Dendritic cell treated with granulocyte-macrophage colony-stimulating factor and Interleukin-4, amounts not matched to agents 40 ng/mL and 50 ng/mL, for 4 days (primary cell): ENCODE data around the gene CACNA1D.
A peak's percentile ranks its signal among the peaks of the same experiment; 100 is the strongest.

Experiments used
- H3K27ac Mint-ChIP-seq: one replicate; pipeline ENCODE4 v1.8.0; 2022; ENCODE audit warnings: mild to moderate bottlenecking, mixed read lengths
- H3K27me3 Mint-ChIP-seq: one replicate; pipeline ENCODE4 v1.8.0; 2022; ENCODE audit warnings: mild to moderate bottlenecking, mixed read lengths
- H3K36me3 Mint-ChIP-seq: one replicate; pipeline ENCODE4 v1.8.0; 2022; ENCODE audit warnings: low read depth, mixed read lengths
- H3K4me1 Mint-ChIP-seq: one replicate; pipeline ENCODE4 v1.8.0; 2022; ENCODE audit warnings: low read depth, mixed read lengths
- H3K4me3 Mint-ChIP-seq: one replicate; pipeline ENCODE4 v1.8.0; 2022; ENCODE audit warnings: mild to moderate bottlenecking, moderate library complexity, mixed read lengths
- H3K9me3 Mint-ChIP-seq: one replicate; pipeline ENCODE4 v1.8.0; 2022; ENCODE audit warnings: mixed read lengths
- intact Hi-C: fragments of 100-400 bp; cut with micrococcal nuclease; formaldehyde crosslinking; loops from one replicate; pipeline ENCODE4 v1.15.0; 2022

CACNA1D gene

DNA sequence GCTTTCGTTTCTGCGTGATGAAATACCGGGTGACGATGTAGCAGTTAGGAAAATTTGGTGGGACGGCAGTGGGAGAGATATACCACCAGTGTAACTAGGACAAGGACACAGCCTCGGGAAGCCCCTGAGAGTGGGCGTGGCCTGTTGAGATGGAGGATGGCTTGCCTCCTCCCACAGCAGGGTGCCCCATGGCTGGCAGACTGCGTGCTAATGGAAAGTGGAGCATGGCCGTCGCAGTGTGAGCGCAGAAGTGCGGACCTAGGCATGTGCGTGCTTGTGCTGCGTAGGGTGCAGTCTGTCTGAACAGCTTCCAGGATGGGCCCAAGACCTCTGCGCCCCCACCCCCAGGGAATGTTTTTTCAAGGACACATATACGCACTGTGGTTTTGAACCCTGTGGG is 295.0 kb downstream of the CACNA1D start:
- peaks cover 15% of the 10 kb centered on the region for H3K4me1 Mint-ChIP-seq
- no peak overlapping the region for H3K4me3 Mint-ChIP-seq
- H3K27me3 Mint-ChIP-seq = peaks cover 42% of the 10 kb centered on the region
- no peaks in the 10 kb centered on the region for H3K9me3 Mint-ChIP-seq
- H3K36me3 Mint-ChIP-seq = peaks cover 3% of the 10 kb centered on the region
- H3K27ac Mint-ChIP-seq = peak overlapping the region; percentile 26
- intact Hi-C loops = no loop called here

DNA sequence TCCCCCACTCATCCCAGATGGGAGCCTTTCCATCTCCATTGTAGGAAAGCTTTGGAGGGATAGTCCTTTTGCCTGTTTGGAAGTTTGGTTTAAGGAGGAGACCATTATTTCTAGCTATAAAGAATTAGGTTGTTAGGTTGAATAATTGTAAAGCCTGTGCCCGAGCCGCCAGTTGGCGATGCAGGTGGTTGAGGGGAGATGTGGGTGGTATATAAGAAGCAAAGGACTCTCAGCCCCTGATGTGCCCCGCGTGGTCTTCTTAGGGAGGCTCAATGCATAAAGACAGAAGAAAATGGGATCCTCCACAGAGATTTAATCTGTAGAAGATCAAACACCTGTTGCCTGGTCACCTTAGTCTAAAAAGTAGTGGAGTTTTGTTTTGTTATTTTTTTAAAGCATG is 296.1 kb downstream of the CACNA1D start:
- H3K27me3 Mint-ChIP-seq = peaks cover 49% of the 10 kb centered on the region
- no peak overlapping the region for H3K4me3 Mint-ChIP-seq
- H3K4me1 Mint-ChIP-seq = peaks cover 23% of the 10 kb centered on the region
- intact Hi-C loops = no loop called here
- no peaks in the 10 kb centered on the region for H3K36me3 Mint-ChIP-seq
- H3K27ac Mint-ChIP-seq = peak overlapping the region; percentile 26
- H3K9me3 Mint-ChIP-seq = no peaks in the 10 kb centered on the region

DNA sequence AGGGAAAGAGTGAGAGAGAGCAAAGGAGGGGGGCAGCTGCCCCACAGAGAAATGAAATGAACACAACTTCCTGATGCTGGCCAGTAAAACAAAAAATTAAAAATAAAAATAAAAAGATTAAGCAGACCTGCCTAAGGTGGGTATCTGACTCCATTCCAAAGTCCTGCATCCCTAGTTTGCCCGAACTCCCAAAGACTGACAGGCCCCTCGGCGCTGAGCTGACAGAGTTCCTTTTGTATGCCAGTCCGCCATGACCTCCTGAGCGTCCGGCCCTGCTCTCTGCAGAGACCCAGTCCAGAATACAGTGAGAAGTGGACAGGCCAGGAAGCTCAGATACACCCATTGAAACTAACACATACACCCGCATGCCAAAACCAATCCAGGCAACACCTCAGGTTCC is 296.9 kb downstream of the CACNA1D start:
- H3K9me3 Mint-ChIP-seq = no peaks in the 10 kb centered on the region
- peaks cover 54% of the 10 kb centered on the region for H3K27me3 Mint-ChIP-seq
- H3K4me1 Mint-ChIP-seq = peaks cover 26% of the 10 kb centered on the region
- H3K27ac Mint-ChIP-seq = no peak overlapping the region
- no peaks in the 10 kb centered on the region for H3K36me3 Mint-ChIP-seq
- intact Hi-C loops = no loop called here
- H3K4me3 Mint-ChIP-seq = no peak overlapping the region

DNA sequence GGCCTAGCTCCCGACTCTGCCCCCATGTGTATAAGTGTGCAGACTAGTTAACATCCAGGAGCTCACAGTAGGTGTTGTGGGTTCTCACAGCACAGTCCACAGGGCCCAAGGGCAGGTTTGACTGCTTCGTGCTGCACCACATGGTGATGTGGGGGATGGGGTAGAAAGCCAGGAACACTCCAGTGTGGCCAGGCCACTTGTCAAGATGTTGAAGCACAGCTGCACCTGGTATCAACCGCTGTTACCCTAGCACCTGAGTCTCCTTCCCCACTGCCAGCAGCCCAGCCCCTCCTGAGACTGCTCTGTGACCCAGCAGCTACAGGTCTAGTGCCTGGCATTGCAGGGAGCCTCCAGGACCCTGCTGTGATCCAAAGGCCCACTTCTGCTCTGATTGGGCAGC is 298.5 kb downstream of the CACNA1D start:
- peak overlapping the region; percentile 63 for H3K27ac Mint-ChIP-seq

DNA sequence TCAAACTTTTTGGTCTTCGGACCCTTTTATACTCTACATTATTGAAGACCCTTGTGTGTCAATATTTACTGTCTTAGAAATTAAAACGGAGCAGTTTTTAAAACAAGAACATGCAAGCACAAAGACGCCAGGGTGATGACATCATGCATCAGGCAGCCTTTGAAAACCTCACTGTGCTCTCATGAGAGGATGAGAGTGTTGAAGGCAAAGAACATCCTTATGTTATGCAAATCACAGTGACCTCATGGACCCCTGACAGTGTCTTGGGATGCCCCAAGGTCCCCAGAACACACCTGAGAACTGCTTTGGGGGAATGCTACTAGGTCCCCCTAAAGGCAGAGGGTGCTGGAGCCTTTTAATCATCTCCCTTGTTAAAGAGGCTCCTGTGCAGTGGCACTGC is 300.2 kb downstream of the CACNA1D start:
- H3K9me3 Mint-ChIP-seq = no peaks in the 10 kb centered on the region
- no peak overlapping the region for H3K27ac Mint-ChIP-seq
- intact Hi-C loops = no loop called here
- H3K4me3 Mint-ChIP-seq = no peak overlapping the region
- H3K4me1 Mint-ChIP-seq = peaks cover 20% of the 10 kb centered on the region
- H3K27me3 Mint-ChIP-seq = peaks cover 54% of the 10 kb centered on the region
- no peaks in the 10 kb centered on the region for H3K36me3 Mint-ChIP-seq

More for the DNA sequence above, 298.5 kb downstream of the CACNA1D start:
- Mint-ChIP-seq H3K36me3 (no peaks in the 10 kb centered on the region), H3K9me3 (no peaks in the 10 kb centered on the region), H3K4me1 (peaks cover 26% of the 10 kb centered on the region), H3K4me3 (no peak overlapping the region), H3K27me3 (peaks cover 52% of the 10 kb centered on the region)
- intact Hi-C loops = no loop called here

DNA sequence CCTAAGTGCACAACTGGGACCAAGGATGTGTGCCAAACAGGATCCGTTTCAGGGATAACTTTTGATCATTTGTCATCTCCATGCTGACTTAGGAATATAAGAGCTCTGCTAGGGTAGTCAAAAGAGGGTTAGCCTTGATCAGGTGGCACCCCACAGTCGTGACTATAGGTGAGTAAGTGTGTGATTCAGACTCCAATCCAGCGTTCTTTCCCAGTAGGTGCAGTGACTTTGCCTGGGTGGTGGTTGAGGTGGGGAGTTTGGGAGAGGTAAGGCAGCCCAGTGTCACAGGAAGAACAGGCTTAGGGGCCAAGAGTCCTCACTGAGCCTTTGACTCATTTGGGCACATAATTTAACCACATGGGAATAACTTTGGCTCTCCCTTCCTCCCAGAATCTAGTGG is 300.8 kb downstream of the CACNA1D start:
- Mint-ChIP-seq H3K27ac (no peak overlapping the region), H3K9me3 (no peaks in the 10 kb centered on the region), H3K4me3 (no peak overlapping the region), H3K4me1 (peaks cover 14% of the 10 kb centered on the region), H3K27me3 (peaks cover 50% of the 10 kb centered on the region), H3K36me3 (no peaks in the 10 kb centered on the region)
- intact Hi-C loops = no loop called here

DNA sequence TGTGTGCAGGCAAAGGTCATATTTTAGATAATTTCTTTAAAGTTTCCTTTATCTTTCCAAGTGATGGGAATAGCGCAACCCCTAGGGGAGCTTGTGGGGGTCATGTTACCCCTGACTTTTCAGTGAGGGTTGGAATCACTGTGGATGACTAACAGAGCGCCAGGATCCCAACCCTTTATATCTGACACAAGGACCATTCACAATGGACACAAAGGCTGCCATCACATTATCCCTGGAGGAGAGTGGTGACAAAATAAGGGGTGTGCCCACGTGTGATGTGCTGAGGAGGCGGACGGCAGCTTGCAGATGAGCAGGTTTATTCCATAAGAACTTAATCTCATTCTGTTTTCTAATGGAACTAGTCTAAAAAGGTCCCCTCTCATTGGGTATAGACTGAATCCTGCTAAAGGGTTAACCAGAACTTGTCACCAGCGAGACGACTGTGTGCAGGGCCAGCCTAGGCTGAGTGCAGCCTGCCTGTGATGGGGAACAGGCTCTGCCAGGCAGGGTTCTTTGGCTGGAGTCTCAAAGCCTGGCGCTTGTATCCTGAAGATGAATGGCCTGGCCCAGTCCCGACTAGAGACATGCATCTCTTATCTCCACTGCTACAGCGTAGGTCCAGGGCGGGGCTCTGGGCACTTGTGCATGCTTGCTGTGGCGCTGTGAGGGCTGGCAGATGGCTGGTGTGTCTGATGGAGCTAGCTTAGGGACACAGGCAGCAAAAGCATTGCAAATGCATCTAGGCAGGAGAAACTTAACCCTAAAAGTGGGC is 301.6 kb downstream of the CACNA1D start:
- Mint-ChIP-seq H3K4me1 (peaks cover 10% of the 10 kb centered on the region), H3K36me3 (no peaks in the 10 kb centered on the region), H3K27ac (no peak overlapping the region), H3K4me3 (no peak overlapping the region), H3K27me3 (peaks cover 49% of the 10 kb centered on the region), H3K9me3 (no peaks in the 10 kb centered on the region)
- intact Hi-C loops = no loop called here

DNA sequence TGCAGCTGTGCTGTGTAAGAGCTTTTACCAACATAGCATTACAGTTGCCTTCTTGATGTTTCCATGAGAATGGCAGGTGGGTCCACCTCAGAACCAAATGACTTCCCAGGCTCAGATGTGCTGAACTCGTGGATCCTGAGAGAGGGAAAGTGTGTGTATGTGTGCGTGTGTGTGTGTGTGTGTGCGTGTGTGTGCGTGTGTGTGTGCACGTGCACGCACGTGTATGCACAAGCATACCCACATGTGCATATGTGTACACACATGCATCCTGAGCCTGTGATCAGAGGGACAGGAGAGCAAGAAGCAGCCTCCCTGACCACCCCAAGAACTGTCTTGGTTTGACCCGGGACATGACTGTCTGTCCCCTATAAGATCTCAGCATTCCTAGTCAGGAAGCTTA is 303.7 kb downstream of the CACNA1D start:
- Mint-ChIP-seq H3K9me3 (no peaks in the 10 kb centered on the region), H3K36me3 (no peaks in the 10 kb centered on the region), H3K4me3 (no peak overlapping the region), H3K27me3 (peaks cover 45% of the 10 kb centered on the region), H3K27ac (no peak overlapping the region), H3K4me1 (peaks cover 10% of the 10 kb centered on the region)
- intact Hi-C loops = no loop called here

DNA sequence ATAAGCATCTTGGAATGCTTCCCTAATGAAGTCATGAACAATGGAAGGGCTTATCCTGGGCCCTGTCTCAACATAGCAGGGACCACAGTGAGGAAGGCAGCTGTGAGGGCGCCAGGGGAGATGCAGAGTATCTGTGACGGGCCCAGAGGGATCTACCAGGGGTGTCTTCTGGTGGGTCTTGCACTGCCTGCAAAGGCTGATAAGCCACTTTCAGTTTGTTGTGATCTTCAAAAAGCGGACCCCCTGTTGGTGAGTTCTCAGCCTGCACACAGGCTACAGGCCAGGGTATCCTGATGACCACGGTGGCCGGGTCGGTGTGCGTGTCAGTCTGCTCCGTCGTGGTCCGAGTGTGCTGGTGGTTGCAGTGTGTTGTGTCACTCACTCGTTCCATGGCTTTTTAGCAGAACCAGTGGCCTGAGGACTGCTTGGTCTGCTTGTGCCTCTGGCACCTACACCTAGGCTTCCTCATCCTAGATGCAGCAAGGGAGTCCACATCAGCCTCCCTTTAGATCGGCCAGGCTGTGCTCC is 305.0 kb downstream of the CACNA1D start:
- Mint-ChIP-seq H3K4me1 (peaks cover 19% of the 10 kb centered on the region), H3K9me3 (no peaks in the 10 kb centered on the region), H3K36me3 (no peaks in the 10 kb centered on the region), H3K27me3 (peaks cover 45% of the 10 kb centered on the region), H3K27ac (no peak overlapping the region), H3K4me3 (no peak overlapping the region)
- intact Hi-C loops = no loop called here

DNA sequence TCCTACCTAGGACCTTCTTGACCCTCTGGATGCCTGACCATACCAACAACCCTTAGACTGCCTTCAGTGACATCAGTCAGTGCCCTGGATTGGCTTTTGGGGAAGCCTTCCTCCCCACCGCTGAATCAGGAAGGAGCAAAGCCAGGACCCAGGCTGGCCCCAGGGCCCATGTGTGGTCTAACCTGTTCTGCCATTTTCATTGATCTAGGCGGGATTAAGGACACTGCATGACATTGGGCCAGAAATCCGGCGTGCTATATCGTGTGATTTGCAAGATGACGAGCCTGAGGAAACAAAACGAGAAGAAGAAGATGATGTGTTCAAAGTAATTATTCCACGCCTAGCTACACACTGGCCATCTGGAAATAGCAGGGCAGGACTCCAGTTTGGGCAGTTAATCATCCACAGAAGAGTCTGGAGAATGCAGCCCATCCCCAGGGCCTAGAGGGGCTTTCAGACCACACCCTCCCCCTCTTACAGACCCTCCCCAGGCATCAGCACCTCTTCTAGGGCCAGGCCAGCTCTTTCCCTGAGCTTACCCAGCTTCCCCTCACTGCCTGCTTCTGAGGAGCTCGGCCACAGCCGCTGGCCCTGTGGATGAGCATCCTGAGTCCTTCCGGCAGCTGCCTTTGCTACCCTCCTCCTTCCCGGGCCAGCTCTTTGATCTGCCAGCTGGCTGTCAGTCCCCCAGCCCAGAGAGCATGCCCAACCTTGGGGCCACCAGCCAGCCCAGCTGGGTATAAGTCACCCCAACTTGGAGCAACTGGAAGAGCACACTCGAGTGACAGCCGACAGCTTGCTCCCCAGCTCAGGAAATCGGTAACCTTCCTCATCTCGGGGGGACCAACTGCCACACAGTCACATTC is 305.9 kb downstream of the CACNA1D start:
- Mint-ChIP-seq H3K36me3 (no peaks in the 10 kb centered on the region), H3K4me3 (no peak overlapping the region), H3K27ac (no peak overlapping the region), H3K27me3 (peaks cover 44% of the 10 kb centered on the region), H3K9me3 (no peaks in the 10 kb centered on the region), H3K4me1 (peaks cover 22% of the 10 kb centered on the region)
- intact Hi-C loops = no loop called here

DNA sequence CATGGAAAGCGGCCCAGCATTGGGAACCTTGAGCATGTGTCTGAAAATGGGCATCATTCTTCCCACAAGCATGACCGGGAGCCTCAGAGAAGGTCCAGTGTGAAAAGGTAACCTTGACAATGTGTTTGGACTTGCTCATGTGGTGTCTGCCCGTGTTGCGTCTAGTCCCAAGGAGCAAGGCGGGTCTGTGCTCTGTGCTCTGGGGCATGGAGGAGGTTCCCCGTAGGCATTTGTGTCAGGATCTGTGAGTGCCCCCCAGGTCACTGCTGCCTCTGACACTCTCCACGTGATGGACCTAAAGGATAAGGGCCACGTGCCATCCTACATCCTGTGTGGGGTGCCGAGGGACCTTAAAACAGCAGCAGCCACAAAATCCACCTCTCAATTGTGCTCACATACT is 306.9 kb downstream of the CACNA1D start:
- Mint-ChIP-seq H3K4me1 (peaks cover 24% of the 10 kb centered on the region), H3K36me3 (no peaks in the 10 kb centered on the region), H3K27me3 (peaks cover 49% of the 10 kb centered on the region), H3K9me3 (no peaks in the 10 kb centered on the region), H3K4me3 (no peak overlapping the region), H3K27ac (no peak overlapping the region)
- intact Hi-C loops = no loop called here

DNA sequence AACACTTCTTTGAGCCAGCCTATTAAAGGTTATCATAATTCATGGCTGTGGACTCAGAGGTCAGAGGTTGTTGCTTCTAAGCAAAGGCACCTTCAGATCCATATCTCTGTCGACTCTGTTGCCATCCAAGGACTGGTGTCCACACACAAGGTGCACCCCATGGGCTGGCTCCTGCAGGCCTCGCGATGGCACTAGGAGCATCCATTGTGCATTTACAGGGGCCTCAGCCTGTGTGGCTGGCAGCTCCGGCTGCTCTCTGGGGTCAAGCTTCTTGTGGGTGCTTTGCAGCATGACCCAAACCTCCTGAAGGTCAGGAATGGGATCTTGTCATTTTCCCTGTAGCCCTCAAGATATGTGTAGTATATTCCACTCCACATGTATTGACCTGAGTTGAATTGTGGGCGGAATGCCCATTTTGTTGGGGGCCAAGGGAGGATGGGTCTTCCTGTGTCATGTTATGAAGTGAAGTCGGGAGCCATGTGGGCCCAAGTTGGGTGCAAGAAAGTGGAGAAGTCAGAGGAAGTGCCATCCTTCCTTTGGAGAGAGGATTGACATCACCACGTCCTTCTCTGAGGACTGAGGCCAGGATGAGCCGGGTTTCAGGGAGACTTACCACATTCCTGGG is 308.0 kb downstream of the CACNA1D start:
- no peaks in the 10 kb centered on the region for H3K36me3 Mint-ChIP-seq
- H3K4me3 Mint-ChIP-seq = no peak overlapping the region
- H3K27ac Mint-ChIP-seq = no peak overlapping the region
- peaks cover 29% of the 10 kb centered on the region for H3K4me1 Mint-ChIP-seq
- no peaks in the 10 kb centered on the region for H3K9me3 Mint-ChIP-seq
- H3K27me3 Mint-ChIP-seq = peaks cover 56% of the 10 kb centered on the region
- intact Hi-C loops = no loop called here

DNA sequence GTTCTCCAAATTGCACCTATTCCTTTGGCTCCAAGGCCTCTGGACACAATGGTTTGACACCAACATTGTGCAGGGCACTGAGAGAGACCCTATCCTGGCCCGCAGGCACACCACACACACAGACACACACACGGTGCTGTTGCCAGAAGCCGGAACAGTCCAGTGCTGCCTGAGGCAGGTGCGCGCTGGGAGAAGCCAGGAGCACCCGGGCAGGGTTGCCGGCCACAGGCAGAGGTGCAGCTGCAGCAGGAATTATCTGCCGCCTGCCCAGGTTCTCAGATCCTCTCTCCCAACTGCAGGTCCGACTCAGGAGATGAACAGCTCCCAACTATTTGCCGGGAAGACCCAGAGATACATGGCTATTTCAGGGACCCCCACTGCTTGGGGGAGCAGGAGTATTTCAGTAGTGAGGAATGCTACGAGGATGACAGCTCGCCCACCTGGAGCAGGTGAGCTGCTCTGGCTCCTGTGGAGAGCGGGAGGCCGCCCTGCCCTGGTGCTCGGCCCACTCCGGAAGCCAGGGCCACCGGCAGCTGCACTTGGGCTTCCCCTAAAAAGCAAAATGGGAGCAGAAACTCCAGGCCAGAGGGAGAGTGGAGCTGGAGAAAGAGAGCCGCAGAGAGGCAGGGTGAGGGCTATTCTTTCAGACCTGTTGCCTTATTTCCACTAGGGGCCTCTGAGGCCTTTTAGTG is 308.9 kb downstream of the CACNA1D start:
- no peaks in the 10 kb centered on the region for H3K36me3 Mint-ChIP-seq
- H3K9me3 Mint-ChIP-seq = no peaks in the 10 kb centered on the region
- peaks cover 29% of the 10 kb centered on the region for H3K4me1 Mint-ChIP-seq
- peaks cover 55% of the 10 kb centered on the region for H3K27me3 Mint-ChIP-seq
- no peak overlapping the region for H3K27ac Mint-ChIP-seq
- intact Hi-C loops = no loop called here
- H3K4me3 Mint-ChIP-seq = no peak overlapping the region
